ENCODE data around the gene SPATA7. TPM values are rescaled to one million over a fixed set of nuclear protein-coding genes. Genes with fewer than 3 reads are reported as not detected.

The SPATA7 gene
- total RNA-seq, 2 experiments from 2014 or later, result 1.2 to 1.3 TPM

DNA sequence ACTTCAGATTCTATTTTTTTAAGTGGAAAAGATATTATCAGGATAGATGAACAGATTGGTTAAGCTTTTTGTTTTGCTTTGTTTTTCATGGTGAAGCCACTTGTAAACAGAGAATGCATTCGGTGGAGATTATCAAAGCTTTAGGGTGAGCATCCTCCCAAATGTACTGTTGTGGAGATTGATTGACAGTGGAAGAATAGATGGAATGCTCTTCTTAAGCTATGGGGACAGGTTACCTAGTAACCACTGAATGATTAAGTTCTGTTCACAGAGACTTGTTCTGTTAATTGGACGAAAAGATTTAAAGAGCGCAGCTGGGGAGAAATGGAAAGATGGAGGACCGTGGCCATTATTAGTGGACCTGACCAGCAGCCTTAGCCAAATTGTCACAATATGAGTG is 21.8 kb upstream of the SPATA7 start:
- POLR2A ChIA-PET, result no interaction called here
- no peaks in the 10 kb centered on the region for H3K4me1 Mint-ChIP-seq (ENCODE audit: low read depth)
- no peaks in the 10 kb centered on the region for H3K9me3 ChIP-seq (ENCODE audit: control insufficient read depth in 1 of 2, insufficient read depth in 1 of 2, low read length in 2 of 2)
- peaks cover 50% of the 10 kb centered on the region for H3K27me3 Mint-ChIP-seq
- TF ChIP-seq, protein P1, sequence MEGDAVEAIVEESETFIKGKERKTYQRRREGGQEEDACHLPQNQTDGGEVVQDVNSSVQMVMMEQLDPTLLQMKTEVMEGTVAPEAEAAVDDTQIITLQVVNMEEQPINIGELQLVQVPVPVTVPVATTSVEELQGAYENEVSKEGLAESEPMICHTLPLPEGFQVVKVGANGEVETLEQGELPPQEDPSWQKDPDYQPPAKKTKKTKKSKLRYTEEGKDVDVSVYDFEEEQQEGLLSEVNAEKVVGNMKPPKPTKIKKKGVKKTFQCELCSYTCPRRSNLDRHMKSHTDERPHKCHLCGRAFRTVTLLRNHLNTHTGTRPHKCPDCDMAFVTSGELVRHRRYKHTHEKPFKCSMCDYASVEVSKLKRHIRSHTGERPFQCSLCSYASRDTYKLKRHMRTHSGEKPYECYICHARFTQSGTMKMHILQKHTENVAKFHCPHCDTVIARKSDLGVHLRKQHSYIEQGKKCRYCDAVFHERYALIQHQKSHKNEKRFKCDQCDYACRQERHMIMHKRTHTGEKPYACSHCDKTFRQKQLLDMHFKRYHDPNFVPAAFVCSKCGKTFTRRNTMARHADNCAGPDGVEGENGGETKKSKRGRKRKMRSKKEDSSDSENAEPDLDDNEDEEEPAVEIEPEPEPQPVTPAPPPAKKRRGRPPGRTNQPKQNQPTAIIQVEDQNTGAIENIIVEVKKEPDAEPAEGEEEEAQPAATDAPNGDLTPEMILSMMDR (IDR thresholded peaks at IDR 0.05), result no peak
- H3K4me3 Mint-ChIP-seq, result no peak overlapping the region
- CTCF ChIA-PET, result no interaction called here
- no peaks in the 10 kb centered on the region for H3K36me3 Mint-ChIP-seq (ENCODE audit: low read depth)
- no peaks in the 10 kb centered on the region for H3K4me1 ChIP-seq (ENCODE audit: insufficient read depth, low read length)
- H3K4me3 ChIP-seq (ENCODE audit: low read length), result no peak overlapping the region
- no peak overlapping the region for H3K27ac Mint-ChIP-seq
- ATAC-seq (ENCODE audit: poor library complexity) (no peak), DNase-seq (no peak)
- intact Hi-C loops (cut with DNase I, micrococcal nuclease), result no loop called here
- H3K27ac ChIP-seq (ENCODE audit: low read depth in 1 of 2, low read length in 2 of 2), result no peak overlapping the region
- H3K27me3 ChIP-seq (ENCODE audit: control insufficient read depth in 1 of 2, insufficient read depth in 2 of 2, low read length in 2 of 2), result no peaks in the 10 kb centered on the region
- H3K9me3 Mint-ChIP-seq, result no peaks in the 10 kb centered on the region
- no peaks in the 10 kb centered on the region for H3K36me3 ChIP-seq (ENCODE audit: insufficient read depth, low read length)

DNA sequence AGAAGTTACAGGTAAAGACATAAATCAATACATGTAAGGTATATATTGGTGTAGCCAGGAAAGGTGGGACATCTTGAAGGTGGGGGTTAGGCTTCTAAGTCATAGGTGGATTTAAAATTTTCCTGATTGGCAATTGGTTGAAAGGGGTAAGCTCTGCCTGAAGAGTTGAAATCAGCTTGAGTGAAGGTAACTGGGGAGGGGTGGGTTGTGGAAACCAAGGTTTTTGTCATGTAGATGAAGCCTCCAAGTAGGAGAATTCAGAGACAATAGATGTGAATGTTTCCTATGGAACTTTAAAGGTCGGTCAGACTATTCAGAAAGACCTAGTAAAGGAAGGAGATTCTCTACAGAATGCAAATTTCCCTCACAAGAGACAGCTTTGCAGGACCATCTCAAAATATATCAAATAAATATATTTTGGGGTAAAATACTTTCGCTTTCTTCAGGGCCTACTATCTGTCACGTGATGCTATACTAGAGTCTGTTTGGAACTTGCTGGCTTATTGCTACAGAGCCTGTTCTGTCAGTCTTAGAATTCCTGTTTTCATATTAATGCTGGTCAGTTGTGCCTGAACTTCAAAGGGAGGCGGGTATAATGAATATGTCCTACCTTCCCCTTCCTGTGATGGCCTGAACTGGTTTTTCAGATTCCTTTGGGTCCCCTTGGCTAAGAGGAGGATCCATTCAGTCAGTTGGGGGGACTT is 20.6 kb upstream of the SPATA7 start:
- Mint-ChIP-seq H3K4me1 (ENCODE audit: low read depth) (no peaks in the 10 kb centered on the region), H3K4me3 (no peak overlapping the region), H3K27ac (no peak overlapping the region), H3K27me3 (peaks cover 53% of the 10 kb centered on the region), H3K9me3 (no peaks in the 10 kb centered on the region), H3K36me3 (ENCODE audit: low read depth) (no peaks in the 10 kb centered on the region)
- CTCF ChIA-PET, result no interaction called here
- Histone ChIP-seq H3K36me3 (ENCODE audit: insufficient read depth, low read length) (no peaks in the 10 kb centered on the region), H3K9me3 (ENCODE audit: control insufficient read depth in 1 of 2, insufficient read depth in 1 of 2, low read length in 2 of 2) (no peaks in the 10 kb centered on the region), H3K4me1 (ENCODE audit: insufficient read depth, low read length) (no peaks in the 10 kb centered on the region), H3K27ac (ENCODE audit: low read depth in 1 of 2, low read length in 2 of 2) (no peak overlapping the region), H3K27me3 (ENCODE audit: control insufficient read depth in 1 of 2, insufficient read depth in 2 of 2, low read length in 2 of 2) (peaks cover 0 to 2% of the 10 kb centered on the region in 2 experiments), H3K4me3 (ENCODE audit: low read length) (no peak overlapping the region)
- TF ChIP-seq, protein P1 (IDR thresholded peaks at IDR 0.05), result no peak
- ATAC-seq (ENCODE audit: poor library complexity) (no peak), DNase-seq (no peak)
- intact Hi-C loops (cut with DNase I, micrococcal nuclease), result no loop called here
- POLR2A ChIA-PET, result no interaction called here

DNA sequence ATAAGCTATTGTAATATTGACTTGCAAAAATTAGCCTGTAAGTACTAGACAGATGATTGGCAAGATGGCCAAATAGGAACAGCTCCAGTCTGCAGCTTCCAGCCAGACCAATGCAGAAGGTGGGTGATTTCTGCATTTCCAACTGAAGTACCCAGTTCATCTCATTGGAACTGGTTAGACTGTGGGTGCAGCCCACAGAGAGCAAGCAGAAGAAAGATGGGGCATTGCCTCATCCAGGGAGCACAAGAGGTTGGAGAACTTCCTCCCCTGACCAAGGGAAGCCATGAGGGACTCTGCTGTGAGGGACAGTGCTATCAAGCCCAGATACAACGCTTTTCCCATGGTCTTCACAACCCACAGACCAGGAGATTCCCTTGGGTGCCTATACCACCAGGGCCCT is 16.0 kb upstream of the SPATA7 start:
- Histone ChIP-seq H3K36me3 (ENCODE audit: insufficient read depth, low read length) (no peaks in the 10 kb centered on the region), H3K4me3 (ENCODE audit: low read length) (no peak overlapping the region), H3K4me1 (ENCODE audit: insufficient read depth, low read length) (no peaks in the 10 kb centered on the region), H3K27ac (ENCODE audit: low read depth in 1 of 2, low read length in 2 of 2) (no peak overlapping the region), H3K27me3 (ENCODE audit: control insufficient read depth in 1 of 2, insufficient read depth in 2 of 2, low read length in 2 of 2) (peaks cover 0 to 2% of the 10 kb centered on the region in 2 experiments), H3K9me3 (ENCODE audit: control insufficient read depth in 1 of 2, insufficient read depth in 1 of 2, low read length in 2 of 2) (no peaks in the 10 kb centered on the region)
- no peak for DNase-seq
- Mint-ChIP-seq H3K9me3 (no peaks in the 10 kb centered on the region), H3K4me3 (no peak overlapping the region), H3K4me1 (ENCODE audit: low read depth) (no peaks in the 10 kb centered on the region), H3K27me3 (peaks cover 51% of the 10 kb centered on the region), H3K36me3 (ENCODE audit: low read depth) (no peaks in the 10 kb centered on the region), H3K27ac (no peak overlapping the region)
- TF ChIP-seq, protein P1 (IDR thresholded peaks at IDR 0.05), result no peak
- intact Hi-C loops (cut with DNase I, micrococcal nuclease), result no loop called here
- POLR2A ChIA-PET, result no interaction called here
- CTCF ChIA-PET, result no interaction called here
- ATAC-seq (ENCODE audit: poor library complexity), result no peak

All from CD4-positive, alpha-beta T cell (primary cell).